ENCODE results near the gene PRKG1. TPM values are rescaled to one million over a fixed set of nuclear protein-coding genes. Genes with fewer than 3 reads are reported as not detected.
"Not testable (repeated sequence)": the region's sequence is repeated elsewhere in the genome, so short reads cannot be mapped to it uniquely, and the experiment has no call there.

The PRKG1 gene
- total RNA-seq, 1 experiment from 2014 or later, result 10.4 TPM

GRCh38 chr10:51340845-51341610 is 266.7 kb downstream of the PRKG1 start:
- no peak overlapping the region for H3K14ac ChIP-seq (ENCODE audit: insufficient read depth, low read length)
- no peak overlapping the region for H3K4ac ChIP-seq (ENCODE audit: low read depth, low read length)
- H3K79me2 ChIP-seq (ENCODE audit: insufficient read depth, low read length), result no peaks in the 10 kb centered on the region
- H3K9ac ChIP-seq (ENCODE audit: extremely low read depth, insufficient read length, low read length), result no peak overlapping the region
- H2BK12ac ChIP-seq (ENCODE audit: insufficient read length, low read depth, low read length), result no peak overlapping the region
- Mint-ChIP-seq H3K4me3 (no peak overlapping the region), H3K27ac (no peak overlapping the region), H3K36me3 (ENCODE audit: insufficient read depth in 1 of 3, low read depth in 3 of 3) (no peaks in the 10 kb centered on the region; a peak in 1 of 7 replicates), H3K27me3 (ENCODE audit: low read depth) (no peaks in the 10 kb centered on the region), H3K4me1 (peaks cover 7 to 8% of the 10 kb centered on the region in 2 experiments; a peak in 3 of 4 replicates), H3K9me3 (no peaks in the 10 kb centered on the region)
- H2BK20ac ChIP-seq (ENCODE audit: low read depth, low read length, poor library complexity, severe bottlenecking), result no peak overlapping the region
- H2BK15ac ChIP-seq (ENCODE audit: low read depth, low read length), result no peak overlapping the region
- no peaks in the 10 kb centered on the region for H3K27me3 ChIP-seq (ENCODE audit: insufficient read depth, low read length)
- H4K5ac ChIP-seq (ENCODE audit: insufficient read length, low read depth, low read length), result no peak overlapping the region
- no peak overlapping the region for H3K4me2 ChIP-seq (ENCODE audit: insufficient read depth, insufficient read length, low read length)
- no peak overlapping the region for H4K91ac ChIP-seq (ENCODE audit: insufficient read length, low read depth, low read length)
- no peak overlapping the region for H3K23ac ChIP-seq (ENCODE audit: insufficient read length, low read depth, low read length)
- H3K23me2 ChIP-seq (ENCODE audit: insufficient read length, low read depth, low read length, poor library complexity, severe bottlenecking), result no peaks in the 10 kb centered on the region
- no CpG with 5 or more reads among the region's 4 CpGs for WGBS (ENCODE audit: extremely low coverage, insufficient read length, low lambda C conversion rate)
- H3K18ac ChIP-seq (ENCODE audit: insufficient read length, low read depth, low read length), result no peak overlapping the region
- no peak overlapping the region for H2AFZ ChIP-seq (ENCODE audit: low read length)
- H4K20me1 ChIP-seq (ENCODE audit: control insufficient read depth, insufficient read depth, insufficient read length), result no peaks in the 10 kb centered on the region
- TF ChIP-seq CTCF (conservative IDR thresholded peaks at IDR 0.05), result no peak
- H2BK120ac ChIP-seq (ENCODE audit: low read depth, low read length, poor library complexity, severe bottlenecking), result no peak overlapping the region
- H3K79me1 ChIP-seq (ENCODE audit: insufficient read depth, low read depth, low read length, poor library complexity, severe bottlenecking), result no peaks in the 10 kb centered on the region
- no peak overlapping the region for H4K8ac ChIP-seq (replicated peaks; ENCODE audit: insufficient read length, low read depth, low read length)
- H2AK5ac ChIP-seq (ENCODE audit: insufficient read length, low read length), result no peak overlapping the region
- H3K56ac ChIP-seq (ENCODE audit: insufficient read length, low read depth, low read length), result no peak overlapping the region
- H3K9me3 ChIP-seq (ENCODE audit: control insufficient read depth, low read depth, low read length), result no peaks in the 10 kb centered on the region
- H2BK5ac ChIP-seq (ENCODE audit: insufficient read length, low read length), result no peak overlapping the region
- H3K4me1 ChIP-seq (ENCODE audit: insufficient read depth, low read length), result no peaks in the 10 kb centered on the region
- no peak for DNase-seq
- H3K27ac ChIP-seq (ENCODE audit: insufficient read length, low read depth, low read length), result no peak overlapping the region
- H3T11ph ChIP-seq (ENCODE audit: low read length), result no peak overlapping the region

GRCh38 chr10:51341745-51342144 is 267.5 kb downstream of the PRKG1 start:
- H3K9me3 ChIP-seq (ENCODE audit: control insufficient read depth, low read depth, low read length); H3K4me1 ChIP-seq (ENCODE audit: insufficient read depth, low read length); H2BK120ac ChIP-seq (ENCODE audit: low read depth, low read length, poor library complexity, severe bottlenecking); H3K27ac Mint-ChIP-seq; H3K18ac ChIP-seq (ENCODE audit: insufficient read length, low read depth, low read length); H2AFZ ChIP-seq (ENCODE audit: low read length); H2BK12ac ChIP-seq (ENCODE audit: insufficient read length, low read depth, low read length); H3K9ac ChIP-seq (ENCODE audit: extremely low read depth, insufficient read length, low read length); H2BK5ac ChIP-seq (ENCODE audit: insufficient read length, low read length); H3K4me3 Mint-ChIP-seq; H2AK5ac ChIP-seq (ENCODE audit: insufficient read length, low read length); H4K20me1 ChIP-seq (ENCODE audit: control insufficient read depth, insufficient read depth, insufficient read length); H3T11ph ChIP-seq (ENCODE audit: low read length); H3K4ac ChIP-seq (ENCODE audit: low read depth, low read length); H3K23me2 ChIP-seq (ENCODE audit: insufficient read length, low read depth, low read length, poor library complexity, severe bottlenecking); H3K79me1 ChIP-seq (ENCODE audit: insufficient read depth, low read depth, low read length, poor library complexity, severe bottlenecking); H3K79me2 ChIP-seq (ENCODE audit: insufficient read depth, low read length); H3K36me3 Mint-ChIP-seq (ENCODE audit: insufficient read depth in 1 of 3, low read depth in 3 of 3); H3K14ac ChIP-seq (ENCODE audit: insufficient read depth, low read length); DNase-seq; H4K91ac ChIP-seq (ENCODE audit: insufficient read length, low read depth, low read length); H4K8ac ChIP-seq (replicated peaks; ENCODE audit: insufficient read length, low read depth, low read length); H3K27me3 Mint-ChIP-seq (ENCODE audit: low read depth); H3K4me1 Mint-ChIP-seq; H2BK15ac ChIP-seq (ENCODE audit: low read depth, low read length); H4K5ac ChIP-seq (ENCODE audit: insufficient read length, low read depth, low read length); H3K23ac ChIP-seq (ENCODE audit: insufficient read length, low read depth, low read length); H2BK20ac ChIP-seq (ENCODE audit: low read depth, low read length, poor library complexity, severe bottlenecking); H3K27me3 ChIP-seq (ENCODE audit: insufficient read depth, low read length); H3K56ac ChIP-seq (ENCODE audit: insufficient read length, low read depth, low read length); H3K4me2 ChIP-seq (ENCODE audit: insufficient read depth, insufficient read length, low read length); H3K27ac ChIP-seq (ENCODE audit: insufficient read length, low read depth, low read length); H3K9me3 Mint-ChIP-seq: not testable (repeated sequence)
- no CpG with 5 or more reads among the region's 3 CpGs for WGBS (ENCODE audit: extremely low coverage, insufficient read length, low lambda C conversion rate)

Measured in H9 (cell line).